ENCODE measurements around the gene STK17B.

GRCh38 chr2:196220671-196221070, 49.3 kb upstream of the STK17B start:
- TF ChIP-seq CTCF (conservative IDR thresholded peaks at IDR 0.05; ENCODE audit: low read length) (0 out of 2 replicates have a peak, but pooled peaks have one; percentile 8), EZH2phosphoT487 (IDR thresholded peaks at IDR 0.05; ENCODE audit: borderline replicate concordance, low read depth, low read length) (no peak)

All from OCI-LY7 (cell line).